Kidney (tissue), 14 donors: ENCODE measurements around the gene TLL1. TPM values are rescaled to one million over a fixed set of nuclear protein-coding genes. Genes with fewer than 3 reads are reported as not detected.

ENCODE experiments used
- DNase-seq, 5 donors: peaks; one replicate each; pipeline ENCODE4 v3.0.0-alpha.2; 2013 to 2020
- FAIRE-seq: peaks from 2 replicates; lab custom pipeline; 2012; peaks lifted over from hg19 to GRCh38; lab: Jason Lieb, UNC
- H3K27ac ChIP-seq, 2 donors: one replicate each; pipeline ENCODE4 v1.7.0; 2013; ENCODE audit warnings: low read depth in 2 of 2, low read length in 2 of 2, inconsistent platforms in 1 of 2
- H3K27me3 ChIP-seq: one replicate; pipeline ENCODE4 v1.7.1; 2013; ENCODE audit warnings: low read length, inconsistent platforms; ENCODE audit not compliant: control insufficient read depth, insufficient read depth
- H3K36me3 ChIP-seq, 3 donors: one replicate each; pipeline versions ENCODE4 v1.7.0 to v1.7.1; 2013; ENCODE audit warnings: low read length in 3 of 3, control low read depth in 1 of 3, inconsistent platforms in 1 of 3; ENCODE audit not compliant: insufficient read depth in 3 of 3, control insufficient read depth in 2 of 3
- H3K4me1 ChIP-seq, 3 donors: one replicate each; pipeline versions ENCODE4 v1.7.0 to v1.7.1; 2013; ENCODE audit warnings: low read length in 3 of 3, inconsistent platforms in 1 of 3, low read depth in 1 of 3; ENCODE audit not compliant: control insufficient read depth in 2 of 3, insufficient read depth in 2 of 3
- H3K4me3 ChIP-seq, 3 donors: one replicate each; pipeline versions ENCODE4 v1.7.0 to v1.8.1; 2013; ENCODE audit warnings: low read length in 3 of 3, control low read depth in 1 of 3, inconsistent platforms in 1 of 3
- H3K9ac ChIP-seq, 3 donors: one replicate each; pipeline versions ENCODE4 v1.7.0 to v1.7.1; 2013; ENCODE audit warnings: low read length in 3 of 3, control low read depth in 1 of 3, inconsistent platforms in 1 of 3
- H3K9me3 ChIP-seq, 3 donors: one replicate each; pipeline versions ENCODE4 v1.7.0 to v1.7.1; 2013; ENCODE audit warnings: low read length in 3 of 3, control low read depth in 1 of 3, inconsistent platforms in 1 of 3; ENCODE audit not compliant: control insufficient read depth in 2 of 3, insufficient read depth in 1 of 3
- CTCF ChIP-seq: IDR thresholded peaks from 3 replicates; pipeline ENCODE4 v1.5.1; 2012; ENCODE audit warnings: mild to moderate bottlenecking, moderate library complexity, borderline replicate concordance; ENCODE audit not compliant: insufficient read depth; ENCODE audit errors: extremely low read depth
- intact Hi-C: fragments of 100-400 bp; cut with DNase I; formaldehyde crosslinking; loops from one replicate; pipeline ENCODE4 v1.11.1; 2022
- polyA plus RNA-seq: library from polyadenylated mRNA; stranded (reverse); fragments of 350-450 nt; fragmentation: Illumina TruSeq; extraction: RNeasy Lipid Tissue Mini Kit (QIAGEN cat#74804); gene quantifications from one replicate; pipeline ENCODE4 v1.2.3, GENCODE V29; 2014; ENCODE audit warnings: low read depth, low replicate concordance; ENCODE audit not compliant: insufficient read depth
- total RNA-seq: library from RNA; stranded (reverse); fragmentation: NEBNext Ultra II Directional; extraction: Animal tissue kit (Norgen Biotek cat#: 25700); gene quantifications from one replicate; pipeline ENCODE4 v1.2.1, GENCODE V29; 2021
- donor health status: control.
- donor health status: control.
- donor health status: control.
- donor health status: control.
- donor health status: control.
- donor health status: DM: yes; HTN: yes; CAD: no.
- donor health status: Normal renal cell carcinoma (clear cell type).

The TLL1 gene
- total and polyA plus RNA-seq, 2 donors from 2014 or later: 0.28 to 10.0 TPM

DNA sequence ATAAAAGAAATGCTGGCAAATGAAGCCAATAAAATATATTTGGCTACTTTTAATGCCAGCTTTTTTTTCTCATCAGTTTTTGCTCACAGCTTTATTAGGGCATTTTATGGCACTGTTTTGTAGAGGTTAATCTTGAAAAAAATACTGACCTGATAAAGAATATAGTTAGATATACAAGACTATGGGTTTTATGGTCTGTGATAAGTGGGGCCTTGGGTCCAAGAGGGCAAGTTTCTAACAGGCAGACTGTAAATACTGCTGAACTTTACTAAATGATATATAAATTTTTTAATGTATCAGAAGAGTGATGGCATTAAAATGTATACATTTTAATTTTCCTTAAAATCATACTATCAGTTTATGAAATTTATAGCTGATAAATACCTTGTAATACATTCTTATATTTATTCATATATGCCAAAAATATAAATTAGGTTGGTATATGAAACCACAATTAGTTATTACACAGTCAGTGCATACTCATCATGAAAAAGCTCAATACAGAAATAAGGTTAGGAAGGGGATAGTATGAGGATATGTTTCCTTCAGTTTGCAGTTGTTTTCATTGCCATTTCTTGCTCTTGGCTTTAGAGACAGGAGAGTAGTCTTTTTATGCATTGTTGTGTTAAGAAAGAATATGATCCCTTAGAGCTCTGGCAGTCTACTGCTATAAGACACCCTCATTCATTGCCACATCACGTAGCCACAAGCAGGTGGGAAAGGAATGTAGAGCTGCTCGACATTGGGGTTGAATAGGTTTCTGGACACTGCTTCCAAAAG, 146.6 kb downstream of the TLL1 start:
- Histone ChIP-seq H3K27me3 (no peaks in the 10 kb centered on the region), H3K36me3 (no peaks in the 10 kb centered on the region), H3K27ac (no peak overlapping the region), H3K9ac (no peak overlapping the region), H3K4me1 (no peaks in the 10 kb centered on the region), H3K4me3 (no peak overlapping the region), H3K9me3 (no peaks in the 10 kb centered on the region)
- DNase-seq (peak in 1 of 5 donors; percentile 19), FAIRE-seq (no peak)
- no peak for TF ChIP-seq CTCF
- intact Hi-C loops: no loop called here

- H3K9ac ChIP-seq: no peak overlapping the region
- no peak for TF ChIP-seq CTCF
- no peaks in the 10 kb centered on the region for H3K27me3 ChIP-seq
- intact Hi-C loops: no loop called here
- no peaks in the 10 kb centered on the region for H3K36me3 ChIP-seq
- H3K4me3 ChIP-seq: no peak overlapping the region
- H3K4me1 ChIP-seq: no peaks in the 10 kb centered on the region
- no peak for DNase-seq
- no peaks in the 10 kb centered on the region for H3K9me3 ChIP-seq
- FAIRE-seq: no peak
- H3K27ac ChIP-seq: no peak overlapping the region
Measured at GRCh38 chr4:166021617-166022016, 148.6 kb downstream of the TLL1 start.

GRCh38 chr4:166034965-166035364, 161.9 kb downstream of the TLL1 start:
- Histone ChIP-seq H3K9me3 (no peaks in the 10 kb centered on the region), H3K9ac (no peak overlapping the region), H3K36me3 (no peaks in the 10 kb centered on the region), H3K27me3 (no peaks in the 10 kb centered on the region), H3K4me1 (no peaks in the 10 kb centered on the region), H3K4me3 (no peak overlapping the region), H3K27ac (no peak overlapping the region)
- no peak for DNase-seq
- TF ChIP-seq CTCF: no peak
- intact Hi-C loops: no loop called here
- FAIRE-seq: no peak
